GF-D8 (cell line): ENCODE measurements around the gene APPL2.
A peak's percentile ranks its signal among the peaks of the same experiment; 100 is the strongest.

Experiments used
- DNase-seq: peaks from one replicate; lab custom pipeline; 2025; lab: John Stamatoyannopoulos, UW

APPL2 gene, protein sequence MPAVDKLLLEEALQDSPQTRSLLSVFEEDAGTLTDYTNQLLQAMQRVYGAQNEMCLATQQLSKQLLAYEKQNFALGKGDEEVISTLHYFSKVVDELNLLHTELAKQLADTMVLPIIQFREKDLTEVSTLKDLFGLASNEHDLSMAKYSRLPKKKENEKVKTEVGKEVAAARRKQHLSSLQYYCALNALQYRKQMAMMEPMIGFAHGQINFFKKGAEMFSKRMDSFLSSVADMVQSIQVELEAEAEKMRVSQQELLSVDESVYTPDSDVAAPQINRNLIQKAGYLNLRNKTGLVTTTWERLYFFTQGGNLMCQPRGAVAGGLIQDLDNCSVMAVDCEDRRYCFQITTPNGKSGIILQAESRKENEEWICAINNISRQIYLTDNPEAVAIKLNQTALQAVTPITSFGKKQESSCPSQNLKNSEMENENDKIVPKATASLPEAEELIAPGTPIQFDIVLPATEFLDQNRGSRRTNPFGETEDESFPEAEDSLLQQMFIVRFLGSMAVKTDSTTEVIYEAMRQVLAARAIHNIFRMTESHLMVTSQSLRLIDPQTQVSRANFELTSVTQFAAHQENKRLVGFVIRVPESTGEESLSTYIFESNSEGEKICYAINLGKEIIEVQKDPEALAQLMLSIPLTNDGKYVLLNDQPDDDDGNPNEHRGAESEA

DNA sequence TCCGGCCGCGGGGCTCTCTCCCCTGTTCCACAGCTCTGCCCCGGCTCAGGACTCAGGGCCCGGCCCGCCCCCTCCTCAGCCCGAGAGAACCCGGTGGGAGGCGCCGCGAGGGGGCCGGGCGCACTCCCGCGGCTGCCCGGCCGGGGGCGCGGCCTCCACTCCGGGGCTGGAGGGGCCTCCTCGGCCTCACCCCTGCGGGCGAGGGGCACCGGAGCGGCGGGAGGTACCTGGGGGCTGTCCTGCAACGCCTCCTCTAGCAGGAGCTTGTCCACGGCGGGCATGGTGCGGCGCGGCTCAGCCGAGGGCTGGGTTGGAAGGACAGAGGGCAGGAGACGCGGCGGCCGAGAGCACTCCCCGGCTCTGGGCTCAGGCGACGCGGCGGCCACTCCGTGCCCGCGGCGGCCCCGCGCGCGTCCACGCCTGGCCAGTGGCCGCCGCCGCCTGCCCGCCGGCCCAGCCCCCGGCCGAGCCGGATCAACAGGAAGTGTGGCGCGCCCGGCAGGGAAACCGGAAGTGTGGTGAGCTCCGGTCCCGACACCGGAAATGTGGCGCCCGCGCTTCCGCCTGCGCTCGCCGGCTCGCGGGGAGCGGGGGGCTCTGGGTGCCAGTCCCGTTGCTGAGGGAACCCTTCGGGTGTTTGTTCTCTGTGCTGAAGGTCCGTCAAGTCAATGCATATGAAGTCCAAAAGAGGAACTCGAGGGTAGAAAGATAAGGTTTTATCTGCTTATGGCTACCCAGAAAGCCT, at the start of gene APPL2:
Gene APPL2 (minus strand): TSS at position 443 of the 745 bp plus-strand sequence. CDS start 162 bp downstream, at position 281.
- peak; percentile 73 for DNase-seq

GRCh38 chr12:105285378-105285777, 49.4 kb upstream of the APPL2 start:
- DNase-seq = no peak

GRCh38 chr12:105281694-105282049, 45.7 kb upstream of the APPL2 start:
- no peak for DNase-seq

GRCh38 chr12:105280966-105281693, 45.2 kb upstream of the APPL2 start:
- no peak for DNase-seq

DNA sequence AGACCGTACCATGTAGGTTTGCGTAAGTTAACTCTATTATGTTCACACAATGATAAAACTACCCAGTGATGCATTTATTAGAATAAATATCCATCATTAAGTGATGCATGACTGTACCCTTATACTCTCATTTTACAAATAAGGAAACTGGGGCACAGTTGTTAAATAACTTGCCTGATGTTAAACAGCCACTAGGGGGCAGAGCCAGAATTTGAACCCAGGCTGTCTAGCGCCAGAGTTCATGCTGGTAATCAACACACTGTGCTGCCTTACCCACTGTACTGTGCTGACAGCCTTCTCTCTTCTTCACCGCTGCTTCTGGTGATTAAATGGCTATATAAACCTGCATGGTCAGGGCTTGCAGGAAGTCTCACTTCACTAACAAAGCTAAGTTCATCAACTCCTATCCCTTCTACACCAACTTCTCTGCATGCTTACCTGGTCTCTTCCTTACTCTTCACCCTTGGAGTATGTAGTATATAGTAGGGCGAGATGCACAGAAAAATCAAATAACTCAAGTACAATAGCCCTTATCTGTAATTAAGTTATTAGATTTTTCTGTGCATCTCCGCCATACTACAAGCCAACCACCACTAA, 43.6 kb upstream of the APPL2 start:
- no peak for DNase-seq

DNA sequence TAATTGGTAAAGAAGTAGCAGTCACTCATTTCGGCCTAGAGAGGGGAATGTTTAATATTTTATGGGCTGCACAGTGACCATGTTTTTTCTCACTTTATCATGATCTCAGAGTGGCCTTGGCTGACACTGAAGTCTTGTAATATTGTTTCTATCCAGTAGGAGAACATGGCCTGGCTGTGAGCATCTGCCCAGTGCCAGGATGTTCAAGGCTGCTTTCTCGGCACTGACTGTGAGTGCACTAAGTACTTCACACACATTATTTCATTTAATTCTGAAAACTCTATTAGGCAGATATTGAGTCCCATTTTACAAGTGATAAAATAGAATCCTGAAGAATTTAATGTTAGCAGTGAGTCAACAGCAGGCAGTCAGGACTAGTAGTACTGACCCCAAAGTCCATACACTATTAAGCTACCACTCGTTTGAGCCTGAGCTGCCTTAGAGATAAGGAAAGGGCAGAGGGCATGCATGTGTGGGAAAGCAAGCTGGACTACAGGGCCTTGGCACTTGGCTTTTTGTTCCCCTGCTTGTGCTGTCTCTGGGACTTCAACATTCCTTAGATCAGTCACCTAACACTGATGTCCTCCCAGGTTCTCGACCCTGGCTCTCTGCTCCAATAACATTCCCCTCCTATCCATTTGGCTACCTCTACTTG, 42.2 kb upstream of the APPL2 start:
- no peak for DNase-seq

DNA sequence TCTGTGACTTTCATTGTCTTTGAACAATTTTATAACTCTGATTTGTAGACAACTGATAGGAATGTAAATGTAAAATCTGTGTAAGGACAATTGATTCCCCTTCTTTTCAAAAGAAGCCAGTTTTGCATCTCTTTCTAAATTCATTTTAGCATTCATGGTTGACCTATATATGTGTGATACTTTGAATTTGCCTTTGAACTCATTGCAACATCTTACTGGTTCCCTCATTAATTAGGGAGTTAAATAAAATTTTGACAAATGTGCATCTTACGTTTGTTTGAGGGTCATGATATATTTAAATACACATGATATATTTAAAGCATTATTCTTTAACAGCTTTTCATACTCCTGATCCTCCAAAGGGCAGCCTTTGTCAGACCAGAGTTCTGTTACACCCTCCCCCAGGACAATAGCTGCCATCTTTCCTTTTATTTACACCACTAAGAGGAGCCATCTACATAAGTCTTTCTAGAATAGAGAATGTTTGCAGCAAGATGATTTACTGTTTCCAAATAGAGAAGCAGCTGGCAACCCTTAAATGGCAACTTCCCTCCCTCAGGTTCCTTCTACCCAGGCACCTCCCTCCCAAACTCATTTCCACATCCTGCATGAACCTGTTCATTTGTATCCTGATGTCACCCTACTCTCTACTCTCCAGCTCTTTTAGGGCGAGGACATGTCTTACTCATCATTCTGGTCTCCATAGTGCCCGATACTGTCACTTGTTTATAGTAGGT, 40.2 kb upstream of the APPL2 start:
- no peak for DNase-seq

DNA sequence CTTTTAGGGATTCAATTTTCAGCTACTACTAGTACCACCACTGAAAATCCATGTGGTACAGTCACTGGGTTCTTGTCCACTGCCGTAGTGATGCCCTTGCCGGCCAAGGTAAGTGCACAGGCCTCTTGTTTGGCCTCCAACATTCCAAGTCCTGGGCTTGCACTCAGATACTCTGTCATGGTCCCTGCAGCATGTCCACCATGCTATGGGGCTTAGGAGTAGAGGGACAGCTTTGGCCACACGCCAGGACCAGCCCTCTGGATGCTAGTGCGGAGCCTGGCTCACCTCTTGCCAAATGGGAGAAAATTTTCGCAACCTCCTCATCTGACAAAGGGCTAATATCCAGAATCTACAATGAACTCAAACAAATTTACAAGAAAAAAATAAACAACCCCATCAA, 38.6 kb upstream of the APPL2 start:
- DNase-seq = no peak

GRCh38 chr12:105273601-105274000, 37.6 kb upstream of the APPL2 start:
- no peak for DNase-seq

DNA sequence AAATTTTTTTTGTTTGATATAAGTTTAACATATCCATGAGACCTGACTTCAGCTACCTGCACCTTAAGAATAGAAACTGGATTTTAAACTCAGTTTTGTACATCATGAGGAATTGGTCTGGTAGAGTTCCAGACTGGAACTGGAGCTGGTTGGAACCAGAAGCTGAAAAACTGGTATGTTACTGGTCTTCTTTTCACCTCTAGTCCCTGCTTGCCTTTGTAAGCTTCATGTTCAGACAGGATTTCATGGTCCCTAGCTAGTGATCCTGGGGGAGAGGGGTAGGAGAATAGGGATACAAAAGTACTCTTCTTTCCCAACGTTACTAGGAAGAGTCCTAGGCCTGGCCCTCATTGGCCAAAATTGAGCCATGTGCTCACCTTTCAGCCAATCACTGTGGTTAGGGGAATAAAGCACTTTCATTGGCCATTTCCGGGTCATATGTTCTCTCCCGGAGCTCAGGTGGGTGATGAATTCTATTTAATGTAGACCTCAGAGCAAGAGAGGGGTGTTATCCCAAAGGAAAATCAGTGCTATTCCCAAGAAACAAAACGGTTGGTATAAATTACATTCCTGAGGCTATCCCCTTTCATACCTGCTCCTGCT, 36.9 kb upstream of the APPL2 start:
- DNase-seq = no peak

GRCh38 chr12:105272152-105272551, 36.2 kb upstream of the APPL2 start:
- no peak for DNase-seq

DNA sequence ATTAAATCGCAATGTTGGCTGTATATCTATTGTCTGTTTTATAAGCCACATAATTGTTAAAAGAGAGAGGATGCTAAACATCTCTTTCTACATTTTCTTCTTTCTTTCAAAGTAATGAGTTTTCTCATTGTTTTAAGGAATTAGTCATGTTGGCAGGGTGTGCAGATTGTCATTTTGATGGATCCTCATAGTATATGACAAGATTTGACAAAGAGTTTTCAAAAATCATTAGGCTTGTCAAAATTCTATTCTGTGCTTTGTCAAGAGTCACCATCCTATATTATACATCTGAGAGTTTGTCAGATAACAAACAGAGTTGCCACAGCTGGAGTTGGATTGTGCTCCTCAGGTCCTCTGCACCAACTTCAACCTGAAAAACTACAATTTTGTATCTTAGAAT, 35.4 kb upstream of the APPL2 start:
- no peak for DNase-seq

DNA sequence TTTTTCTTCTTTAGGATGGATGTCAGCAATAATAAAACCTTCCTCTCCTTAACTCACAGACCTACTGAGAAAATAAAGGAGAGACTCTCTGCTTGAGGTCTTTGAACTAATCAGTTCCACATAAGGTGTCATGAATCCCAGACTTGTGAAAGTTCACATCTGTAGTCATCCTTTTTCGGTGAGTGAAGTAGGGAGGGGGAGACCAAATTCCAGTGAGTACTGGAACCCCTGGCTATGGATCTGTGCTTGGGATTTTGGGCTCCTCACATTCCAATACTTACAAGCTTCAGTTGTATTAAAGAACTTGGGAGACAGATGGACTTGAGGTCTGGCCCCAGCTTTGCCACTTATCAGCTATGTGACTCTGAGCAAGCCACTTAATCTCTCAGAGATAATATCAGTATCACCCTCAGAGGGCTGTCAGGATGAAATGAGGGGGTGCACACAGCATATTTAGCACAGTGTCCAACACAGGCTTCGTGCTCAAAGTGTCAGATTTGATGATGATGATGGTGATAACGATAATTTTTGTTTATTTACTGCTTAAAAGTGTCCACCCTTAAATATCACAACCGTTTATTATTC, 34.8 kb upstream of the APPL2 start:
- DNase-seq = no peak

GRCh38 chr12:105267711-105268110, 31.7 kb upstream of the APPL2 start:
- no peak for DNase-seq

DNA sequence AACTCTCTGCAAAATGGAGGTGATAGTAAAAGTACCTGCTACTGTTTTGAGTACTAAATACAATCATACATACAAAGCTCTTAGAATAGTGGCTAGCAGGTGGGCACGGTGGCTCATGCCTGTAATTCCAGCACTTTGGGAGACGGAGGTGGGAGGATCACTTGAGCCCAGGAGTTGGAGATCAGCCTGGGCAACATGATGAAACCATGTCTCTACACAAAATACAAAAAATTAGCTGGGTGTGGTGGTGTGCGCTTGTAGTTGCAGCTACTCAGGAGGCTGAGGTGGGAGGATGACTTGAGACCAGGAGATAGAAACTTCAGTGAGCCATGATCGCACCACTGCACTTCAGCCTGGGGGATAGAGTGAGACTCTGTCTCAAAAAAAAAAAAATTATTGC, 28.8 kb upstream of the APPL2 start:
- DNase-seq = no peak

DNA sequence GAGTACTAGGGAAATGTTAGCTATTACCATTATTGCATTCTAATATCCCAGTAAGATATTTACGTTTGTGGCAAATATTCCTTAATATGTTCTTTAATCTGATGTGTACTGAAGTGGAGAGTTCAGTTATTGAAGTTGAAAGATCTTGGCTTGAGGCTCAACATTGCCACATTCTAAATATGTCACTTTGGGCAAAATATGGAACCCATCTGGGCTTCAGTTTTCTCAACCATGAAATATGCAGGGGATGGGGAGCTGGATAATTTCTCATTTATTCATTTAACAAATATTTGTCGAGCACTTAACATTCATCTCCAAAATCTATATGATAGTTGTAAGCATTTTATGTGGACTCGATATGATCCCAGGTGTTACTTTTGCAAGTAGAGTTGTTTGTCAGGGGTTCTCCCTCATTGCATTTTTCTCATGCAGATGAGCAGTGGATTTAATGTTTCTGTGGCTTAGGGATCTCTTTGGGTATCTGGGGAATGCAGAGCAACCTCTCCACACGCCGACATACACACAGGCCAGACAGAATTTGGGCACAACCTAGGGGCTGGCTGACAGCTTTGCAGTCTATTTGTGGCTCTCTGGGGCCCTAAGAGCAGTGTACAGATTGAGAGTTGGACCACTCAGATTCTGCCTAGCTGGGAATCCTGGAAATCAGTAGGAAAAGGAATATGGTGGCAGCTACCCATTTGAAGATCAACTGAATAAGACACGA, 26.6 kb upstream of the APPL2 start:
- no peak for DNase-seq

GRCh38 chr12:105261010-105261409, 25.0 kb upstream of the APPL2 start:
- no peak for DNase-seq

DNA sequence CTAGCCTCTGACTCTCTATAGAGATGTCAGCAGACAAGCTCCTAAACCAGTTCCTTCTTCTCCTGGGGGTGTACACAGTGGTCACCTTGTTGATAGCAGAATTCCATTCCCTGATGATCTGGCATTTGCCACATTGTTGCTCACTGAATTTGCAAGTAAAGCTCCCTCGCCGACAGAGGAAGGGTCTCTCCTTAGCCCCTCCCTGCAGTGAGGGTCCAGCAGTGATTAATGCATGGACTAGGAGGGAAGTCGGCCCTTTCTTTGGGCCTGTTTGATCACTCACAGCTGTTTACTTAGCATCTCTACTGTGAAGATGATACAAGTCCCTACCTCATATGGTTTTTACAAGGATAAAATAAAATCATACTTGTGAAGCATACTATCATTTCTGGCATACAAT, 23.3 kb upstream of the APPL2 start:
- DNase-seq = no peak

DNA sequence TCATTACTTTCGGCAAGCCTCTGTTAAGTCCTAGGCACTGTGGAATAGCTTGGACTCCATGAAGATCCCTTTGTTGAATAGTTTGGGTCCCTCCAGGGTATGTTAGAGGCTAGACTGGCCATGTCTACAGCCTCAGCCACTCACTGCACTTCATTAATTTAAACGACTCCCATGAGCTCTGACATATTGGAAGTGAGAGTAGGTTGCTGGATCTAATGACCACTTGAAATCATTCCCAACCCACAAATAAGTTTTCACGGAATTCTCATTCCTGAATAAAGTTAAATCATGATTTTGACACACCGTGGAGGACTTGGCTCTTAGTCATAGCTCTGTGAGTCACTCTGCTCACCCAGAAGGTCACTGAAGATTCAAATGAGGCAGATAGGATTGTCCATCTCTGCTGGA, 21.4 kb upstream of the APPL2 start:
- no peak for DNase-seq
